Endothelial cell of umbilical vein (primary cell): Measurements from ENCODE around the gene CRY1. TPM values are rescaled to one million over a fixed set of nuclear protein-coding genes. Genes with fewer than 3 reads are reported as not detected.
A peak's percentile ranks its signal among the peaks of the same experiment; 100 is the strongest.

Experiments used
- BruUV-seq: library from RNA; stranded (reverse); fragments of 400-500 nt; replicated peaks from 2 replicates; lab custom pipeline; 2021; lab: Mats Ljungman, UMichigan
- CTCF ChIA-PET: fragments of 300-600, 350-600 bp; sonication (Branson Sonifier 250); formaldehyde crosslinking; loops from one replicate; lab custom pipeline; 2021; ENCODE audit warnings: antibody characterized with exemption, inconsistent platforms; lab: Charles Lee
- POLR2A ChIA-PET: fragments of 300-600, 350-600 bp; sonication (Branson Sonifier 250); formaldehyde crosslinking; loops from one replicate; lab custom pipeline; 2021; ENCODE audit warnings: antibody characterized with exemption, inconsistent platforms; lab: Charles Lee
- DNase-seq: peaks from one replicate; pipeline ENCODE4 v3.0.0-alpha.2; 2011; ENCODE audit warnings: low read depth, low spot score
- FAIRE-seq: peaks from 2 replicates; lab custom pipeline; 2011; peaks lifted over from hg19 to GRCh38; lab: Jason Lieb, UNC
- H2AFZ ChIP-seq: 2 replicates; pipeline ENCODE4 v1.6.0; 2012; ENCODE audit warnings: low read depth, low read length, control low read depth, inconsistent platforms
- H3K27ac ChIP-seq: 2 replicates; pipeline ENCODE4 v1.5.1; 2011; ENCODE audit warnings: low read depth, mild to moderate bottlenecking, control low read depth, low read length, moderate library complexity; ENCODE audit not compliant: insufficient read depth
- H3K27me3 ChIP-seq, 2 experiments: 2 replicates each; pipeline versions ENCODE4 v1.6.0 to v1.6.1; 2011; ENCODE audit warnings: low read length in 2 of 2, mixed read lengths in 1 of 2; ENCODE audit not compliant: control insufficient read depth in 2 of 2, insufficient read depth in 2 of 2
- H3K36me3 ChIP-seq, 2 experiments: 2 replicates in 1 of 2; 3 replicates in 1 of 2; pipeline ENCODE4 v1.5.1; 2011; ENCODE audit warnings: low read length in 2 of 2, mild to moderate bottlenecking in 1 of 2, moderate library complexity in 1 of 2; ENCODE audit not compliant: control insufficient read depth in 2 of 2, insufficient read depth in 2 of 2; ENCODE audit errors: extremely low read depth in 1 of 2
- H3K4me1 ChIP-seq: 3 replicates; pipeline ENCODE4 v1.5.1; 2011; ENCODE audit warnings: mild to moderate bottlenecking, low read length; ENCODE audit not compliant: control insufficient read depth, insufficient read depth; ENCODE audit errors: extremely low read depth
- H3K4me2 ChIP-seq: 2 replicates; pipeline ENCODE4 v1.6.1; 2011; ENCODE audit warnings: low read length, control low read depth, mixed read lengths; ENCODE audit not compliant: insufficient read depth
- H3K4me3 ChIP-seq, 3 experiments: fragments of 200-600 bp in 1 of 3; sonication (generic), shearing (Covaris generic) in 1 of 3; replicated peaks in 1 of 3; 2 replicates each; pipeline ENCODE4 v1.5.1; 2011 to 2016; ENCODE audit warnings: control low read depth in 3 of 3, low read length in 3 of 3, mild to moderate bottlenecking in 2 of 3, inconsistent platforms in 1 of 3, low read depth in 1 of 3, moderate library complexity in 1 of 3; ENCODE audit not compliant: insufficient read depth in 1 of 3
- H3K79me2 ChIP-seq: 2 replicates; pipeline ENCODE4 v1.6.0; 2012; ENCODE audit warnings: low read length, inconsistent platforms; ENCODE audit not compliant: control insufficient read depth, insufficient read depth
- H3K9ac ChIP-seq: replicated peaks from 2 replicates; pipeline ENCODE3; 2011; ENCODE audit warnings: low read length, control low read depth; ENCODE audit not compliant: insufficient read depth; ENCODE audit errors: extremely low read depth
- H3K9me1 ChIP-seq: replicated peaks from 3 replicates; pipeline ENCODE4 v1.6.0; 2011; ENCODE audit warnings: mild to moderate bottlenecking, low read length; ENCODE audit not compliant: control insufficient read depth, insufficient read depth; ENCODE audit errors: extremely low read depth
- H3K9me3 ChIP-seq: replicated peaks from 2 replicates; pipeline ENCODE4 v1.5.1; 2012; ENCODE audit warnings: low read length, inconsistent platforms; ENCODE audit not compliant: control insufficient read depth, insufficient read depth
- H4K20me1 ChIP-seq: replicated peaks from 2 replicates; pipeline ENCODE3; 2011; ENCODE audit warnings: mild to moderate bottlenecking, low read length; ENCODE audit not compliant: control insufficient read depth, insufficient read depth; ENCODE audit errors: extremely low read depth
- CTCF ChIP-seq, 2 donors: IDR thresholded peaks; 1 replicate in 1 of 2; 2 replicates in 1 of 2; pipeline ENCODE4 v1.5.1; 2011; ENCODE audit warnings: low read length in 2 of 2, mild to moderate bottlenecking in 2 of 2, moderate library complexity in 2 of 2, control low read depth in 1 of 2, inconsistent platforms in 1 of 2, low read depth in 1 of 2; ENCODE audit not compliant: insufficient read depth in 1 of 2; ENCODE audit errors: extremely low read depth in 1 of 2
- EZH2 ChIP-seq: IDR thresholded peaks from 2 replicates; pipeline ENCODE4 v1.6.1; 2012; ENCODE audit warnings: borderline replicate concordance, low read depth, mild to moderate bottlenecking, moderate library complexity, low read length, inconsistent platforms; ENCODE audit not compliant: severe bottlenecking
- FOS ChIP-seq: IDR thresholded peaks from 2 replicates; pipeline ENCODE4 v1.6.1; 2011; ENCODE audit warnings: mild to moderate bottlenecking, low read length, moderate library complexity, borderline replicate concordance; ENCODE audit not compliant: insufficient read depth
- GATA2 ChIP-seq: IDR thresholded peaks from 2 replicates; pipeline ENCODE4 v1.7.0; 2011; ENCODE audit warnings: low read depth, mild to moderate bottlenecking, moderate library complexity, mixed read lengths, low read length; ENCODE audit not compliant: insufficient read length, insufficient read depth
- JUN ChIP-seq: IDR thresholded peaks from 2 replicates; pipeline ENCODE4 v1.6.1; 2011; ENCODE audit warnings: borderline replicate concordance, low read depth; ENCODE audit not compliant: insufficient read length, insufficient read depth
- MAX ChIP-seq: IDR thresholded peaks from 2 replicates; pipeline ENCODE4 v1.6.1; 2011; ENCODE audit not compliant: insufficient read depth, insufficient read length
- MYC ChIP-seq: IDR thresholded peaks from one replicate; pipeline ENCODE4 v1.6.1; 2011; ENCODE audit warnings: mild to moderate bottlenecking, low read depth, low read length
- POLR2A ChIP-seq: IDR thresholded peaks from 2 replicates; pipeline ENCODE4 v1.6.1; 2012; ENCODE audit warnings: low read depth, mild to moderate bottlenecking, control low read depth, low read length
- POLR2AphosphoS5 ChIP-seq: IDR thresholded peaks from 2 replicates; pipeline ENCODE4 v1.6.1; 2012; ENCODE audit warnings: low read depth, mild to moderate bottlenecking, control low read depth, low read length, moderate library complexity; ENCODE audit not compliant: insufficient read depth
- dilution Hi-C: fragments of 300-500 bp; cut with MboI; formaldehyde crosslinking; loops from one replicate; pipeline ENCODE4 v1.15.0; 2019; ENCODE audit warnings: low sequenced_read_pairs; ENCODE audit not compliant: extremely low pct_ligation_motif_present
- intact Hi-C: fragments of 100-400 bp; cut with micrococcal nuclease; formaldehyde crosslinking; loops from one replicate; pipeline ENCODE4 v1.10.0; 2022
- polyA plus RNA-seq, 4 experiments: library from polyadenylated mRNA; depleted of rRNA in 3 of 4; stranded (reverse) in 3 of 4; unstranded in 1 of 4; fragments of >200 nt; gene quantifications; 2 replicates each; pipeline versions ENCODE4 v1.2.1 to v1.2.3, GENCODE V29; 2011 to 2012; ENCODE audit warnings: missing spikeins in 1 of 4
- total RNA-seq: library from RNA; stranded (reverse); gene quantifications from 2 replicates; pipeline ENCODE4 v1.2.3, GENCODE V29; 2021

CRY1 gene
- total and polyA plus RNA-seq, 2 donors (not counting 3 experiments of a cell fraction or from before 2014, with no cell fraction given), result 11.4 to 21.0 TPM

- dilution Hi-C loops, result no loop called here
Measured at GRCh38 chr12:106987846-106988245, 105.5 kb downstream of the CRY1 start.

More at GRCh38 chr12:106987846-106988245, 105.5 kb downstream of the CRY1 start:
- Histone ChIP-seq H3K27me3 (no peaks in the 10 kb centered on the region), H3K4me2 (peak overlapping the region; percentile 82), H3K27ac (no peak overlapping the region), H3K9me3 (no peaks in the 10 kb centered on the region), H2AFZ (no peak overlapping the region), H3K4me1 (peaks cover 16% of the 10 kb centered on the region), H3K36me3 (peaks cover 0 to 2% of the 10 kb centered on the region in 2 experiments), H3K9ac (no peak overlapping the region), H3K9me1 (no peaks in the 10 kb centered on the region), H3K4me3 (no peak overlapping the region), H3K79me2 (no peaks in the 10 kb centered on the region), H4K20me1 (no peaks in the 10 kb centered on the region)
- ChIA-PET POLR2A (interaction anchor here (0.6 to 2.7 kb wide), 2 partner anchors 32 to 99 kb away, joined by 4 to 21 read pairs; partner anchors contain the start of gene TMEM263), CTCF (interaction anchor here (1.1 to 2.5 kb wide), 5 partner anchors 10 to 70 kb away, joined by 3 to 8 read pairs (median 7); partner anchors contain the start of gene TMEM263)
- DNase-seq, result no peak
- no TSS peak for BruUV-seq
- intact Hi-C loops, result loop anchor here (1.0 to 2.0 kb wide), 4 partner anchors 9 to 104 kb away; partner anchors contain the start of gene TMEM263
- TF ChIP-seq JUN (no peak), EZH2 (no peak), MAX (no peak), POLR2AphosphoS5 (no peak), POLR2A (no peak), MYC (no peak), GATA2 (no peak), FOS (no peak), CTCF (IDR thresholded peaks at IDR 0.05; ENCODE audit: extremely low read depth in 1 of 2, insufficient read depth in 1 of 2, low read depth in 1 of 2, low read length in 2 of 2) (no peak)
- FAIRE-seq, result no peak
